Measurements from ENCODE around the gene HS6ST2. TPM values are rescaled to one million over a fixed set of nuclear protein-coding genes. Genes with fewer than 3 reads are reported as not detected.

The HS6ST2 gene
- total and polyA plus RNA-seq, 4 experiments from 2014 or later = not detected

GRCh38 chrX:132576939-132577338 lies 381.5 kb downstream of the HS6ST2 start:
- Mint-ChIP-seq H3K27ac (no peak overlapping the region), H3K36me3 (no peaks in the 10 kb centered on the region), H3K4me1 (no peaks in the 10 kb centered on the region), H3K9me3 (no peaks in the 10 kb centered on the region), H3K4me3 (no peak overlapping the region), H3K27me3 (peaks cover 2 to 4% of the 10 kb centered on the region in 2 donors)
- Histone ChIP-seq H3K36me3 (ENCODE audit: insufficient read depth, low read length) (no peaks in the 10 kb centered on the region), H3K9me3 (ENCODE audit: control insufficient read depth in 1 of 2, low read length in 2 of 2) (no peaks in the 10 kb centered on the region), H3K4me1 (ENCODE audit: insufficient read depth, low read length) (no peaks in the 10 kb centered on the region), H3K4me3 (ENCODE audit: low read length in 2 of 2) (no peak overlapping the region), H3K27ac (ENCODE audit: low read depth, low read length) (no peak overlapping the region), H3K27me3 (ENCODE audit: insufficient read depth, low read length) (no peaks in the 10 kb centered on the region)
- CTCF ChIA-PET (ENCODE audit: partially characterized antibody) = no interaction called here
- intact Hi-C loops (cut with micrococcal nuclease) = no loop called here
- POLR2A ChIA-PET (ENCODE audit: partially characterized antibody) = no interaction called here
- no peak for DNase-seq

Other genes starting within 250 kb of the HS6ST2 start
- not detected for gene USP26, start 138.5 kb upstream of the HS6ST2 start, total RNA-seq
- not detected for gene USP26, start 138.5 kb upstream of the HS6ST2 start, polyA plus RNA-seq

Measured in CD4-positive, alpha-beta memory T cell (primary cell).